Measurements from ENCODE around the gene TANK.
A peak's percentile ranks its signal among the peaks of the same experiment; 100 is the strongest.

The TANK gene

GRCh38 chr2:161136696-161137324 is 23.4 kb upstream of the TANK start:
- TF ChIP-seq ARNTL (CRISPR knock-in tag; IDR thresholded peaks at IDR 0.05; ENCODE audit: borderline replicate concordance, low read depth) (no peak), PPARA (CRISPR knock-in tag; IDR thresholded peaks at IDR 0.05; ENCODE audit: borderline replicate concordance) (no peak), PATZ1 (CRISPR knock-in tag; IDR thresholded peaks at IDR 0.05; ENCODE audit: borderline replicate concordance) (no peak), CSRNP3 (CRISPR knock-in tag; IDR thresholded peaks at IDR 0.05) (no peak)
- peak; percentile 44 for ATAC-seq

- no peak for ATAC-seq
- no peak for TF ChIP-seq RARB (CRISPR knock-in tag; IDR thresholded peaks at IDR 0.05)
- no peak for TF ChIP-seq ESRRG (CRISPR knock-in tag; IDR thresholded peaks at IDR 0.05)
- TF ChIP-seq ZC3H10 (CRISPR knock-in tag; IDR thresholded peaks at IDR 0.05) = no peak
- no peak for TF ChIP-seq PATZ1 (CRISPR knock-in tag; IDR thresholded peaks at IDR 0.05; ENCODE audit: borderline replicate concordance)
- TF ChIP-seq ZFP3 (CRISPR knock-in tag; IDR thresholded peaks at IDR 0.05) = no peak
- no peak for TF ChIP-seq BACH2 (CRISPR knock-in tag; IDR thresholded peaks at IDR 0.05; ENCODE audit: borderline replicate concordance)
Measured at GRCh38 chr2:161138429-161138828, 21.8 kb upstream of the TANK start.

- peak; percentile 35; the same call in 2 of the 3 replicates for ATAC-seq
- TF ChIP-seq SNAI2 (CRISPR knock-in tag; IDR thresholded peaks at IDR 0.05) = no peak
- no peak for TF ChIP-seq CSRNP3 (CRISPR knock-in tag; IDR thresholded peaks at IDR 0.05)
- no peak for TF ChIP-seq ZC3H10 (CRISPR knock-in tag; IDR thresholded peaks at IDR 0.05)
- TF ChIP-seq CSDC2 (CRISPR knock-in tag; IDR thresholded peaks at IDR 0.05) = no peak
- no peak for TF ChIP-seq PATZ1 (CRISPR knock-in tag; IDR thresholded peaks at IDR 0.05; ENCODE audit: borderline replicate concordance)
Measured at GRCh38 chr2:161139098-161139987, 20.9 kb upstream of the TANK start.

- no peak for ATAC-seq
- TF ChIP-seq CSDC2 (CRISPR knock-in tag; IDR thresholded peaks at IDR 0.05) = no peak
- TF ChIP-seq TCF4 (CRISPR knock-in tag; IDR thresholded peaks at IDR 0.05; ENCODE audit: borderline replicate concordance) = no peak
- no peak for TF ChIP-seq SNAI2 (CRISPR knock-in tag; IDR thresholded peaks at IDR 0.05)
Measured at GRCh38 chr2:161141033-161141432, 19.2 kb upstream of the TANK start.

GRCh38 chr2:161146209-161146775 is 13.9 kb upstream of the TANK start:
- no peak for ATAC-seq
- no peak for TF ChIP-seq TSHZ2 (CRISPR knock-in tag; IDR thresholded peaks at IDR 0.05)
- no peak for TF ChIP-seq PPARA (CRISPR knock-in tag; IDR thresholded peaks at IDR 0.05; ENCODE audit: borderline replicate concordance)
- no peak for TF ChIP-seq ZC3H10 (CRISPR knock-in tag; IDR thresholded peaks at IDR 0.05)
- no peak for TF ChIP-seq ZNF565 (CRISPR knock-in tag; conservative IDR thresholded peaks at IDR 0.05; ENCODE audit: low read depth)
- no peak for TF ChIP-seq CREB5 (CRISPR knock-in tag; IDR thresholded peaks at IDR 0.05; ENCODE audit: low read depth)
- TF ChIP-seq TOX (CRISPR knock-in tag; IDR thresholded peaks at IDR 0.05; ENCODE audit: borderline replicate concordance) = no peak
- no peak for TF ChIP-seq CSDC2 (CRISPR knock-in tag; IDR thresholded peaks at IDR 0.05)
- TF ChIP-seq ISL1 (CRISPR knock-in tag; IDR thresholded peaks at IDR 0.05) = no peak
